ENCODE measurements around the gene ZNF865. TPM values are rescaled to one million over a fixed set of nuclear protein-coding genes. Genes with fewer than 3 reads are reported as not detected.

ZNF865 gene
- total and polyA plus RNA-seq, 10 of the 15 experiments (the other 5 are each of a cell fraction or from before 2014, with no cell fraction given) = 0.02 to 18.3 (median 0.90) TPM

- intact Hi-C loops (cut with micrococcal nuclease; ENCODE audit: unreplicated experiment) = no loop called here
- no peak overlapping the region for H2AFZ ChIP-seq (ENCODE audit: control insufficient read depth, low read depth, low read length)
- no peak for ATAC-seq
- H4K20me1 ChIP-seq (ENCODE audit: control insufficient read depth, insufficient read depth) = peaks cover 24% of the 10 kb centered on the region
- no peak overlapping the region for H3K27ac ChIP-seq (ENCODE audit: control insufficient read depth, insufficient read depth)
- in situ Hi-C loops (cut with MboI) = loop anchor here (10.0 to 25.0 kb wide), 2 partner anchors 1195 to 1523 kb away; partner anchors contain the start of genes CNOT3 and LENG9
- WGBS (ENCODE audit: insufficient coverage, insufficient replicate concordance, low lambda C conversion rate, missing lambda C conversion rate) = 75% methylated on average over 7 of the region's 9 CpGs
- H3K4me3 ChIP-seq = no peak overlapping the region
- no TSS peak for BruUV-seq (replicated peaks)
- ChIA-PET CTCF (no interaction called here), POLR2A (no interaction called here), SMC1A (ENCODE audit: uncharacterized antibody, unreplicated experiment) (no interaction called here), RAD21 (ENCODE audit: unreplicated experiment) (no interaction called here)
- no peak for DNase-seq (ENCODE audit: low read depth, low spot score)
- H3K36me3 ChIP-seq (ENCODE audit: control insufficient read depth in 2 of 2, insufficient read depth in 2 of 2, low read length in 1 of 2) = peaks cover 27 to 53% of the 10 kb centered on the region in 2 experiments
- H3K9me3 ChIP-seq (replicated peaks; ENCODE audit: control insufficient read depth, insufficient read depth, low read length) = no peaks in the 10 kb centered on the region
- H3K79me2 ChIP-seq (ENCODE audit: control insufficient read depth, insufficient read depth, low read length) = peaks cover 64% of the 10 kb centered on the region
- H3K9ac ChIP-seq (ENCODE audit: control insufficient read depth, insufficient read depth, low read length) = no peak overlapping the region
- FAIRE-seq = no peak
- no peak overlapping the region for H3K4me2 ChIP-seq (ENCODE audit: control insufficient read depth, insufficient read depth)
- H3K27me3 ChIP-seq (replicated peaks in 1 of 2; ENCODE audit: control insufficient read depth in 2 of 2, insufficient read depth in 2 of 2, low read length in 1 of 2) = no peaks in the 10 kb centered on the region
- H3K4me1 ChIP-seq (ENCODE audit: control insufficient read depth, insufficient read depth, low read length) = peaks cover 12% of the 10 kb centered on the region
- TF ChIP-seq NBN (IDR thresholded peaks at IDR 0.05) (no peak), SPI1 (IDR thresholded peaks at IDR 0.05; ENCODE audit: borderline replicate concordance, insufficient read depth, low read depth, low read length) (peak; percentile 65; the same call in 1 of the 2 replicates)
Measured at GRCh38 chr19:55659822-55660221, 54.4 kb downstream of the ZNF865 start.

- H3K9me3 ChIP-seq (replicated peaks; ENCODE audit: control insufficient read depth, insufficient read depth, low read length) = no peaks in the 10 kb centered on the region
- H3K27ac ChIP-seq (ENCODE audit: control insufficient read depth, insufficient read depth) = no peak overlapping the region
- ChIA-PET SMC1A (ENCODE audit: uncharacterized antibody, unreplicated experiment) (no interaction called here), RAD21 (ENCODE audit: unreplicated experiment) (no interaction called here), POLR2A (no interaction called here), CTCF (interaction anchor here (0.5 kb wide), 1 partner anchor 518 kb away, joined by 3 read pairs; no protein-coding TSS in a partner anchor)
- no TSS peak for BruUV-seq (replicated peaks)
- no peak for DNase-seq (ENCODE audit: low read depth, low spot score)
- H3K27me3 ChIP-seq (replicated peaks in 1 of 2; ENCODE audit: control insufficient read depth in 2 of 2, insufficient read depth in 2 of 2, low read length in 1 of 2) = no peaks in the 10 kb centered on the region
- peaks cover 24% of the 10 kb centered on the region for H4K20me1 ChIP-seq (ENCODE audit: control insufficient read depth, insufficient read depth)
- intact Hi-C loops (cut with micrococcal nuclease; ENCODE audit: unreplicated experiment) = no loop called here
- no peak for FAIRE-seq
- in situ Hi-C loops (cut with MboI) = loop anchor here (25.0 kb wide), 1 partner anchor 1523 kb away; the partner anchor contains the start of gene CNOT3
- H3K4me2 ChIP-seq (ENCODE audit: control insufficient read depth, insufficient read depth) = no peak overlapping the region
- 72% methylated on average over 10 of the region's 12 CpGs for WGBS (ENCODE audit: insufficient coverage, insufficient replicate concordance, low lambda C conversion rate, missing lambda C conversion rate)
- no peak overlapping the region for H2AFZ ChIP-seq (ENCODE audit: control insufficient read depth, low read depth, low read length)
- H3K36me3 ChIP-seq (ENCODE audit: control insufficient read depth in 2 of 2, insufficient read depth in 2 of 2, low read length in 1 of 2) = peaks cover 27 to 53% of the 10 kb centered on the region in 2 experiments
- H3K4me3 ChIP-seq = no peak overlapping the region
- peaks cover 58% of the 10 kb centered on the region for H3K79me2 ChIP-seq (ENCODE audit: control insufficient read depth, insufficient read depth, low read length)
- no peak overlapping the region for H3K9ac ChIP-seq (ENCODE audit: control insufficient read depth, insufficient read depth, low read length)
- ATAC-seq = no peak
- peaks cover 12% of the 10 kb centered on the region for H3K4me1 ChIP-seq (ENCODE audit: control insufficient read depth, insufficient read depth, low read length)
- no peak for TF ChIP-seq ATF3 (IDR thresholded peaks at IDR 0.05; ENCODE audit: borderline replicate concordance, extremely low read depth, low read depth, low read length)
- no peak for TF ChIP-seq SKIL (IDR thresholded peaks at IDR 0.05; ENCODE audit: low read depth, poor library complexity, severe bottlenecking)
- no peak for TF ChIP-seq SMAD1 (IDR thresholded peaks at IDR 0.05; ENCODE audit: low read depth, partially characterized antibody)
- TF ChIP-seq MXI1 (IDR thresholded peaks at IDR 0.05; ENCODE audit: low read depth, low read length) = no peak
- no peak for TF ChIP-seq BMI1 (IDR thresholded peaks at IDR 0.05; ENCODE audit: borderline replicate concordance)
- TF ChIP-seq CTCF (IDR thresholded peaks at IDR 0.05 in 2 of 3, conservative IDR thresholded peaks at IDR 0.05 in 1 of 3; ENCODE audit: control insufficient read depth in 2 of 3, extremely low read depth in 1 of 3, insufficient read depth in 1 of 3, low read depth in 3 of 3, low read length in 3 of 3) = no peak
- TF ChIP-seq CREM (IDR thresholded peaks at IDR 0.05; ENCODE audit: low read depth) = no peak
- no peak for TF ChIP-seq FOXK2 (IDR thresholded peaks at IDR 0.05)
- TF ChIP-seq SREBF1 (IDR thresholded peaks at IDR 0.05; ENCODE audit: low read length) = no peak
- TF ChIP-seq CBX3 (IDR thresholded peaks at IDR 0.05; ENCODE audit: borderline replicate concordance, low read depth) = no peak
- no peak for TF ChIP-seq TBL1XR1 (IDR thresholded peaks at IDR 0.05; ENCODE audit: low read depth, low read length)
- TF ChIP-seq YBX1 (IDR thresholded peaks at IDR 0.05) = no peak
- no peak for TF ChIP-seq STAT1 (conservative IDR thresholded peaks at IDR 0.05)
Measured at GRCh38 chr19:55660404-55660803, 55.0 kb downstream of the ZNF865 start.
